PFSK-1 (cell line): Measurements from ENCODE around the gene XDH.

Experiments used
- POLR2AphosphoS5 ChIP-seq: IDR thresholded peaks from 2 replicates; pipeline ENCODE4 v1.6.1; 2012; ENCODE audit warnings: low read depth, mild to moderate bottlenecking, control low read depth, low read length, moderate library complexity
- SIN3A ChIP-seq: IDR thresholded peaks from 2 replicates; pipeline ENCODE4 v1.6.1; 2012; ENCODE audit warnings: mild to moderate bottlenecking, low read length, moderate library complexity, borderline replicate concordance; ENCODE audit not compliant: insufficient read depth

- TF ChIP-seq POLR2AphosphoS5 (no peak), SIN3A (no peak)
Measured at GRCh38 chr2:31387850-31388249, 26.7 kb downstream of the XDH start.
